NCI-H146 (cell line): ENCODE data around the gene CCNJ.
A peak's percentile ranks its signal among the peaks of the same experiment; 100 is the strongest.
"Not testable (repeated sequence)": the region's sequence is repeated elsewhere in the genome, so short reads cannot be mapped to it uniquely, and the experiment has no call there.

ENCODE experiments used
- DNase-seq: peaks from one replicate; lab custom pipeline; 2025; lab: John Stamatoyannopoulos, UW

CCNJ gene, protein sequence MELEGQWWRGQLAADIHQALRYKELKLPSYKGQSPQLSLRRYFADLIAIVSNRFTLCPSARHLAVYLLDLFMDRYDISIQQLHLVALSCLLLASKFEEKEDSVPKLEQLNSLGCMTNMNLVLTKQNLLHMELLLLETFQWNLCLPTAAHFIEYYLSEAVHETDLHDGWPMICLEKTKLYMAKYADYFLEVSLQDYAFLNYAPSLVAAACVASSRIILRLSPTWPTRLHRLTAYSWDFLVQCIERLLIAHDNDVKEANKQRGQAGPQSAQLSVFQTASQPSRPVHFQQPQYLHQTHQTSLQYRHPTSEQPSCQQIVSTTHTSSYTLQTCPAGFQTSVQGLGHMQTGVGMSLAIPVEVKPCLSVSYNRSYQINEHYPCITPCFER

DNA sequence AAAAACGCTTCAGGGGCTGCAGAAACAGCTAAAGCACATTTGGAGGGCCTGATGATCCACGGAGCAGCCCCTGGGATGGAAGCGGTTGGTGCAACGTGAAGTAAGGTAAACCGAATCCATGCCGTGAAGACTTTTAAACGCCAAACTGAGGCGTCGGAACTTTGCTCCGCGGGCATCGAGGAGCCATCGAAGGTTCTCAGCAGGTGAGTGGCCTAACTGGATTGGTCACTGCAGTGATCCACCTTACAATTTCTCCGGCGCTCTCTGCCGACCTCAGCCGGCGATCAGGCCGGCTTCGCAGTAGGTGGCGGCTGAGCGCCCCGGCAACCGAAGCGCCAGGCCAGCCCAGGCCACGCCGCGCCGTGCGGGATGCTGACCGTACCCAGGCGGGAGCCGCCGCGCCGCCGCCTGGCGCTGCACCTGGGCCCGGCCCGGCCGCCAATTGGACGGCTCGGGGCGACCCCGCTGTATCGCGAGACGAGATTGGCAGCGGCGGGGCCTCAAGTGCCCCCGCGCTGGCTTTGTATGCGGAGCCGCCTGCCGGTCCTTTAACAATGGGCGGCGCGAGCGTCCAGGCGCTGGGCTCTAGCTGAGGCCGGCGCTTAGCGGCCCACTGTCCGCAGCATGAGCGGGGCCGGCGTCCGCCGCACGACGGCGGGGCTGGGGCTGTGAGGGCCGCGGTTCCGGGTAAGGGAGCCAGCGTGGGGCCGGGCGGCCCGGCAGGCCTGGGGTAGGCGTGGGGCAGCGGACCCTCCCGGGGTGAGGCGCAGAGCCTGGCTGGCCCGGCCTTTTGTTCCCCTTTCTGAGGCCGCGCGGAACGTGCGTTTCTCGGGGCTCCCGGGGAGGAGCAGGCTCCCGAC, at the start of gene CCNJ:
CCNJ (plus strand) TSS at position 551 of the 860 bp plus-strand sequence. CDS start 811 bp downstream, outside the sequence.
- peak; percentile 93 for DNase-seq

DNA sequence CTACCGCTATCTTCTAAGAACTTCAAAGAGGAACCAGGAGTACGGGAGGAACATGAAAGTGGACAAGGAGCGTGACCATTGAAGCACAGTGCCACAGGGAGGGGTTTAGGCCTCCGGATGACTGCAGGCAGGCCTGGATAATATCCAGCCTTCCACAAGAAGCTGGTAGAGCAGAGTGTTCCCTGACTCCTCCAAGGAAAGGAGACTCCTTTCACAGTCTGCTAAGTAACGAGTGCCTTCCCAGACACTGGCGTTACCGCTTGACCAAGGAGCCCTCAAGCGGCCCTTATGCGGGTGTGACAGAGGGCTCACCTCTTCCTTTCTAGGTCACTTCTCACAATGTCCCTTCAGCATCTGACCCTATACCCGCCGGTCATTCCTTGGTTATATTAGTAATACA, 49.0 kb upstream of the CCNJ start:
- DNase-seq = not testable (repeated sequence)

DNA sequence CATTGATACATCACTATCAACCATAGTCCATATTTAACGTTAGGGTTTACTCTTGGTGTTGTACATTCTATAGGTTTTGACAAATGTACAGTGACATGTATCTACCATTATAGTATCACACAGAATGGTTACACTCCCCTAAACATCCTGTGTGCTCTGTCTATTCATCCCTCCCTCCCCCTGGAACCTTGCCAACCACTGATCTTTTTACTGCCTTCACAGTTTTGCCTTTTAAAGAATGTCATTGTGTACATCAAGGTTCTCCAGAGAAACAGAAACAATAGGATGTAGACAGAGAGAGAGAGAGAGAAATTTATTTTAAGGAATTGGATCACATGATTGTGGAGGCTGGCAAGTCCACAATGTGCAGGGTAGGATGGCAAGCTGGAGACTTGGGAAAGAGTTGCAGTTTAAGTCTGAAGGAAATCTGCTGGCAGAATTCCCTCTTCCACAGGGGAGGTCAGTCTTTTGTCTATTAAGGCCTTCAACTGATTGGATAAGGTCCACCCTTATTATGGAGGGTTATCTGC, 45.1 kb upstream of the CCNJ start:
- DNase-seq = no peak

DNA sequence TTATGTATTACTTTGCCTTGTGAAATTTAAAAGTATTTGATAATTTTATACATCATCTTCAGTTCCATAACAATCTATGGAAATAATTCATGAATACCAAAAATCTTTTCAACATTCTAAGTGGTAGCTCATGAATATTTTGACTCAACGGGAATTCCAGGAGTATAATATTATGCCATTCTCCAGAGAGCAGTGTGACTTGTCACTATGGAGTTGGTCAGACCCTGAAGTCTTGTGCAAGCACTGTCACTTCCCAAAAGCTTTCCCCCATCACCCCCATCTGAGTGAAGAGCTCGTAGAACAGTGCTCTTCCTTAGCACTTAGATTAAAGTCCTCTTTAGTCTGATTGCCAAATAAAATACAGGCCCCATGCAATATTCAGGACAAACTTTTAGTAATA, 29.4 kb upstream of the CCNJ start:
- no peak for DNase-seq

DNA sequence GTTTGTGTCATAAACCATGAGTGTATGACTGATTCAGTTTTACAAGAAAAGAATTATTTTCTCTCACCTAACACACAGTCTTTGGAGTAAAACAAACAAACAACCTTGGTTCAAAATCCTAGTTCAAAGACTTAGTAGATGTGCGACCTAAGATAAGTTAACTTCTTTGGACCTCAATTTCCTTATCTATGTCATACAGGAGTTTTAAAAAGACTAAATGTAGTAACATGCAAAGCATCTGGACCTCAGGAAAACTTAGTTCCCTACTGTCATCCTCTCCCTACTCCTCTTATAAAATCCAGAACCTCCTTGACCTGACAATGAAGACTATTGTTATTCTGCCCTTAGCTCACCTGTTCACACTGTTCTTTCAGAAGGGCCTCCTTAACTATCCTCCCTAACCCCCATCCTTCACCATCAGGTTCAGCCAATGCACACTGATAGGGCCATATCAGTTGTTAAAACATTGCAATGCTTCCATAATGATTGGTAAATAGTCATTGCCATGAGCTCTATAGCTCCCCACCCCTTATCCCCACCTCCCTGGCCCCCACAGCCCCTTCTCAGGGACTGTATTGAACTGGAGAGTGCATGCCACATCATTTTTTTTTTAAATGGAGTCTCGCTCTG, 28.8 kb upstream of the CCNJ start:
- no peak for DNase-seq

DNA sequence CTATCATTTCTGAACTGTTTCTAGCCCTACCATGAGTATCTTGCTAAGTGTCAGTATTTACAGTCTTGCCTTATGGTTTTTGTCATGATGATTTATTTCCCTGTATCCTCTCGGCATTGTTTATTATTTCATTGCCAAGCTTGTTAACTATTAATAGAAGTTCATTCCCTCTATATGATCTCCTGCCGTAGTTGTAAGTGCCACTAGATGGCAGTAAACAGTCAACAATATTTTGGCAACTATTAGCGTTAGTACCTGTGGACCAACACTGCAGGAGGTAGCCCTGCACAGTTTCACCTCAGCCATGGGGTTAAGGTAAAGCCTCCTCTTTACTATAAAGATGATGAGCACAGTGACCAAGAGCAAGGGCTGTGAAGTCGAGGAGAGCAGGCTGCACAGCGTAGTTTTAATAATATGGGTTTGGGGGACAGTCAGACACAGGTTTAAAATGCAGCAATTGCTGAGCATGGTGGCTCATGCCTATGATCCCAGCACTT, 26.1 kb upstream of the CCNJ start:
- DNase-seq = peak; percentile 69

DNA sequence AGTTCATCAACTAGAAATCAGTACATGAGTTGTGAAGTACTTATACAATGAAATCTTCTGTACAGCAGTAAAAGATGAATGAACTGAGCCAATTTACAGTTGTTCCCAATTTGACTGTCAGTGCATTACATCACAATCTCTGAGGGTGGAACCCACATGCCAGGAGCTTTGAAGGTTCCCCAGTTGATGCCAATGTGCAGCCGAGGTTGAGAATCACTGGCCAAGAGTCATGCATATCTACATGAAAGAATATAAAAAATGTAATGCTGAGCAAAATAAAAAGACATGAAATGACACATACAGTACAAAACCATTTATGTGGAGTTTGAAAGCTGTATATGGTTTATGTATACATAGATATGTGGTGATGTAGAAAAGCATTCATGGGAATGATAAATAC, 22.1 kb upstream of the CCNJ start:
- DNase-seq = no peak

DNA sequence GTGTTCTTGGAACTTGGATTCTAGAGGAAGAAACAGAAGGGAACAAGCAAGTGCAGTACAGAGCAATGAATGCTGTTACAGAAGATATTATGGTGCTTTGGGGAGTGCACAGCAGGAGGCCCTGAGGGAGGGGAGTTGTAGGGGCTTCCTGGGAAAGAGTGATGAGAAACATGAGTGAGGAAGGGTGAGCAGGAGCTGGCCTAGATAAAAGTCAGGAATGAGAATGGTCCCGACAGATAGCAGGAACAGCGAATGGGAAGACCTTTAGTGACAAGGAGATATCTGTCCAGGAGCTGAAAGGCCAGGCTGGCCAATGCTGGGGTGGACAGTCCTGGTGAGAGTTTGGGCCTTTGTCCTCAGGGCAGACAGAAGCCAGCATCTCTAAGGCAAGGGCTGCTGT, 20.6 kb upstream of the CCNJ start:
- no peak for DNase-seq

DNA sequence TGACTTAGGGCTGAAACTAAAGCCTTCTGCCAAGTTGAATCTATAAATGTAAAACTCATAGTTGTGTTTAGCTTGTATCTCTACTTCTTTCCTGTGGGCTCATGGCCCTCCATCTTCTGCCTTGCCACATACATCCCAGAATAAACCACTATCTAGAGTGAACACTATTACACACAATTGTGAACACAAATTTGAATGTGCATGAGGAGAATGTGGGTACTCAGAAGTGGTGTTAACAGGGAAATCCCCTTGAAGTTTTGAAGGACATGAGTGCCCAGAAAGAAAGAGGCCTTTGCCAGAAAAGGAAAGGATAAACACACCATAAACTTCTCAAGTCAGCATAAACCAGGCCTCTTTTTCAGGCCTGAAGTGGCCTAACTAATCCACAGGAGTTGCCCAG, 20.2 kb upstream of the CCNJ start:
- no peak for DNase-seq

DNA sequence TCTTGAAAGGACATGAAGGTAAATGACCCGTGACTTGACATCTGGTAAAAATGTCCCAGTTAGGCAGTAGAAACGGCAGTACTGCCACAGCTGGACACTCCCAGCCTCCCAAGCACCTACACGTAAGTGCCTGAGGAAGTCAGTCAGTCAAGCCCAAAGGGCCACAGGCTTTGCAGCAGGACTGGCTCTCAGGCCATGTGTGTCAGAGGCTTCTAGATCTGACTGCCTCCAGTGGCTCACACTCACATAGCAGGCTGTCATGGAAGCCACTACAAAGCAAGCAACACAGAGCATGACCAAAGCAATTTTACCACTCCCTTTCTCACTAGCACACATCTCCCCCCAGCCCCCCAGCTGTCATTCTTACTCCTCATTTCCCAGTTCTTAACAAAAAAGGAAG, 17.8 kb upstream of the CCNJ start:
- peak; percentile 3 for DNase-seq

DNA sequence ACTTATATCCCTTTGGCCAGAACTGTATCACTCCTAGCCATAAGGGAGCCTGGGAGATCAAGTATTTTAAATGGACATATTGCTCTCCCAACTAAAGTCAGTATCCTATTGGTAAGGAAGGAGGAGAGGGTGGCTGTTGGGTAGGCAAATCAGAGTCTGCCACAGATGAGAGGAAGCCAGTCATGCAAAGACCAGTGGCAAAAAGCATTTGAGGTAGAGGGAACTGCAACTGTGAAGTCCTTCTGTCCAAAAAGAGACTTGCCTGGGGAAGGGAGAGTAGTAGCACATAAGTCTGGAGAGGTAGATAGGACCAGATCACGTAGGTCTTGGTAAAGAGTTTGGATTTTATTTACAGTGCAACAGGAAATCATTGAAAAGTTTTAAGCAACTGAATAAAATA, 8.8 kb upstream of the CCNJ start:
- DNase-seq = no peak

DNA sequence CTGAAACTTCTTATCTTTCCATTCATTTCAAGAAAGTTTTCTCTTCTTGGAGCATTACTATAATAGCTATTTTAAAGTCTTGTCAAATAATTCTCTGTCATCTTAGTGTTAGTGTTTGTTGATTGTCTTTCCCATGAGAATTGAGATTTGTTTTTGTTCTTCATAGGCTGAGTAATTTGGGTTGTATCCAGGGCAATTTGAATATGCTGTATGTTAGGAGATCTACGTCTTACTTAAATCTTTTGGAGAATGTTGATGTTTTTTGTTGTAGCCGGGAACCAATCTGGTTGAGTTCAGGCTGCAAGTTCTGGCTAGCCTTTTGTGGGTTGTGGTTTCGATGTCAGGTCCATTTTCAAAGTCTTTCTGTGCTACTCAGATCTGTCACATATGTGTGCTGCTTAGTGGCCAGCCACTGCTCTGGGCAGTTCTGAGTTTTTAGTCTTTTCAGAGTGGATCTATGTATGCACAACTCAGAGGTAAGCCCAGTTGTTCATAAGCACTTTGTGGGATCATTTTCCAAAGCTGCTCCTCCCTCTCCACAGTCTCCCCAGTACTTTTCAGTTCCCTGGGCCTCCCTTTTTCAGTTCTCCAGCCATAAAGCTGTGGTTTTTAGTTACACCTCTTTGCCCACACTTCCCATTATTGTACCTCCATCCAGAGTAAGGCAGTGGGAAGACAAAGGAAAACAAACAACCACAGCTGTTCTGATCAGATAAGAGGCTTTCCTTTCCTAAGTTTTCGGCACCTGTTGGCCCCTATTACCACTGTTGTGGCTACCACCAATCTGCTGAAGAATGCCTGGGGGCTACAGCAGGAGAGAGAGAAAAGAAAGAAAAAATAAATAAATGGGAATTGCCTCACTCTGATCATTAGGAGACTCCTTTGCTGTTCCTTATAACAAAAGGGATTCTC, 4.7 kb upstream of the CCNJ start:
- peak; percentile 75 for DNase-seq

DNA sequence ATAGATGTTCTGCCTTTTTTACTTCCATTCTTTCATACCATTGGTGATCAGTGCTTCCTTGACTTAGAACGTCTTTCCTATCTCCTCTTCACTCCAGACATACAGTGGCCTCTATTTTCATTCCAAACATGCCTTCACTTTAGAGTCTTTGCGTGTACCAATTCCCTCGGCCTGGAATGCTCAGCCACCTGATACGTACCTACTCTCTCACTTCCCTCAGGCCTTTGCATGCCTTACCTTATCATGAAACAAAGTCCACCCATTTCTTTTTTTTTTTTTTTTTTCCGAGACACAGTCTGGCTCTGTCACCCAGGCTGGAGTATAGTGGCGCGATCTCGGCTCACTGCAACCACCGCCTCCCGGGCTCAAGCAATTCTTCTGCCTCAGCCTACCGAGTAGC, 2.2 kb upstream of the CCNJ start:
- DNase-seq = no peak

DNA sequence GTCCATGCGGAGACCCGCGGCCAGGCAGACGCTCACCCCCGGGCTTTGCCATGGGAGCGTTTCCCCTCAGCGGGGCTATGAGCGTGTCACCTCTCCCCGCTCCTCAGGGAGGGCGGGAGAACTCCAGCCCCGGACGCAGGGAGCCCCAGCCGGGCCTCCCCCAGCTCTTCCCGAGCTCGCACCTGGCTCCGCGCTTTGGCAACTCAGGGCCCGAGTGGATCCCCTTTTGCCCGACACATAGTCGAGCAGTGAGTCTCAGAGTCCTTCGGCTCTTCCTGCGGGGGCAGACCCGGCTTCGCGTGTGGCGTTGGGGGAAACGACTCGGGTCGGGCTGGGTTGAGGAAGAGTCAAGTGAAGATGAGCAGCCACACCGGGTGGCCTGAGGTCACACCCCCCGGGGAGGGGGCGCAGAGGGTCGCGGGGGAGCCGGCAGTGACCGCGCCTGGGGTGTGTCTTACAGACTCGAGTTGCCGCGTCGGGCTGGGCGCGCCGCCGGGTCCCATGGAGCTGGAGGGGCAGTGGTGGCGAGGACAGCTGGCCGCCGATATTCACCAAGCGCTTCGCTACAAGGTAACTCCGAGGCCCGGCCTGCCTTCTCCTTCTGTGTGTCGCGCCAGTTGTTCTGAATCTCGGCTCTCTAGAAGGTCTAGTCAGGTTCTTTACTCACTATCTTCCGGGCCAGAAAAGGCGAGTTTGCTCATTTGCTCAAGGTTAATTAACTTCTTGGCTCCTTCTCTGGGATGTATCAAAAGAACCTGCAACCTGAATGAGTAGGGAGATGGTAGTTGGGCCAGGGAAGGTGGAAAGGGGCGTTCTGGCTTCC, 721 bp downstream of the CCNJ start:
- peak; percentile 69 for DNase-seq

DNA sequence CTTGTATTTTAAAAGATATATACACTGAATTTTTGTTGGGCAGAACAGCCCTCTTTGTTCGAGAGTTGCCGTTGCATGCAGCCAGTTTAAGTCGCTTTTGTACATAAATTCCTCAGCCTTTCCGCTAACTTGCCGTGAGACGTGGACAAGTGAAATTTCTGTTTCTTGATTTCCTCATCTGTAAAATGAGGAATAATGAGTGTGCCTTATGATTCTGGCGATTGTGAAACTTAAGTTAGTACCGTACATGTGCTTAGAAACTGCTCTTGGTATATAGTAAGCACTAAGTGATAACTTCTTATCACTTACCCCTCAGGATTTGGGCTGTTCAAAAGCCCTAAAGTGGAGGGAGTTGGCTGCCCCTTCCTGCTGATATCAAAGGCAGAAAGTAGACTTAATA, 1.4 kb downstream of the CCNJ start:
- no peak for DNase-seq

DNA sequence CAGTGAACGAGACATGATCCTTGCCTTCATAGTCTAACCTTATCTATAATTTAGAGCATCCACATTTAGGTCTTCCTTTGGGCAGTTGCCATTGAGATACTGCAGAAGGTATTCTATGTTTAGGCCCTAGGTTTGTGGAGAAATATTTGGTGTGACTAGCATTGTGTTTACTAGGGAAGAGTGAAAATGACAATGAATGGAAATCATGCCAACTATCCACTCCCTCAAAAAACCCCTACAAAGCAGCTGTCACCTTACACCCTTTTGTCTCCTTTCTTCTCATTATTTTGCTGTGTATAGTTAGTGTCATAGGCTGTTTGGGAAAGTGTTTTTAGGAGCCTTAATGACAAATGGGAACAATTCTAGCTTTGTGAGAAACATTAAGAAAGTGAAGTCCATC, 3.2 kb downstream of the CCNJ start:
- no peak for DNase-seq

DNA sequence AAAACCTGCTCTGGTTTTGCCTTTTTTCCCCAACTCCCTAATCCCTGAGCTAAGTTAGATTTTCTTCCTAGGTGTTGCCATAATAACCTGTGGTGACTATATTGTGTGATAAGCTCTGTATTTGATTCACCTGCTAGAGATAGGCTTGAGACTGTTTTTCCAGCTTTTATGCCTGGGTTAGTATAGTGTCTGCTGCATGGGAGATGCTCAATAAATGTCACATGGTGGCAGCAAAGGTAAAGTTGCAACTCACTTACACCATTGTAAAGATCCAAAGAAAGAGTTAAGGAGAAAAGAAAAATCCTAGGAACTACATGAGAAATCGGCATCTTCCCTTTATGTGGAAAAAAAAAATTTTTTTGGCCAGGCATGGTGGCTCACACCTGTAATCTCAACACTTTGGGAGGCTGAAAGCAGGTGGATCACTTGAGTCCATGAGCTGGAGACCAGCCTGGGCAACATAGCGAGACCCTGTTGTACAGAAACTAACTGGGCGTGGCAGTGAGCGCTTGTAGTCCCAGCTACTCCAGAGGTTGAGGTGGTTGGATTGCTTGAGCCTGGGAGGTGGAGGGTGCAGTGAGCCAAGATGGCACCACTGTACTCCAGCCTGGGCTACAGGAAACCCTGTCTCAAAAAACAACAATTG, 3.7 kb downstream of the CCNJ start:
- no peak for DNase-seq

DNA sequence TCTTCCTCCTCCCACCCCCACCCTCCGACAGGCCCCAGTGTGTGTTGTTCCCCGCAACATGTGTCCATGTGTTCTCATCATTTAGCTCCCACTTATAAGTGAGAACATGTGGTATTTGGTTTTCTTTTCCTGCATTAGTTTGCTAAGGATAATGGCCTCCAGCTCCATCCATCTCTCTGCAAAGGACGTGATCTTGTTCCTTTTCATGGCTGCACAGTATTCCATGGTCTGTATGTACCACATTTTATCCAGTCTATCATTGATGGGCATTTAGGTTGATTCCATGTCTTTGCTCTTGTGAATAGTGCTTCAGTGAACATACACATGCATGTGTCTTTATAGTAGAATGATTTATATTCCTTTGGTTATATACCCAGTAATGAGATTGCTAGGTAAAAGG, 4.5 kb downstream of the CCNJ start:
- not testable (repeated sequence) for DNase-seq

DNA sequence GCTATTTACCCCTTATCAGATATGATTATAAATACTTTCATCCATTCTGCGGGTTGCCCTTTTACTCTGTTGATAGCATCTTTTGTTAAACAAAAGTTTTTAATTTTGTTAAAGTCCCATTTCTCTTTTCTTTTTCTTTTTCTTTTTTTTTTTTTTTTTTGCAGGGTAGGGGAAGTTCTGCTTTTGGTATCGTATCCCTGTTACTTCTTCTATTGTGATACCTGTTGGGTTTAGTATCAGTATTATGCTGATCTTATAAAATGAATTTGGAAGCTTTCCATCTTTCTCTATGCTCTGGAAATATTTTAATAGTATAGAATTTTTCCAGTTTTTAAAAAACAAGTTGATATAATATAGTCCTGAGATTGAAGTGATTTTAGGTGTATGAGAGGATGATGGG, 6.0 kb downstream of the CCNJ start:
- no peak for DNase-seq

DNA sequence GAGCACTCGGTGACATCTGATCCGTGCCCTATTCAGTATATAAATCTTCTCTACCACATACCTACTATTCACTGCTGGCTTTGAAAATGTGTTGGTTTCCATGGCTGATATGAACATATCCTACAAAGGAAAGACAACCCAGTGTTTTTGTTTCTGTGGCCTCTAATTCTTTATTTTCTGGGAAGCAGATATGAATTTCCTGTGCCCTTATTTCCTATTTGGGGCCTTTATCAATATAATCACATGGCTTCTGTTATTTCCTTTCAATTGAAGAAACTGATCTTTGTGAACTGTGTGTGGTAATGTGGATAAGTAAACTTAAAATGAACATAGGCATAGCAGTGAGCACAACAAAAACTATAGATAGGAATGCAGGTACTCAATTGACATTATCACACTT, 10.6 kb downstream of the CCNJ start:
- no peak for DNase-seq
